Measurements from ENCODE around the gene TNS1.

DNA sequence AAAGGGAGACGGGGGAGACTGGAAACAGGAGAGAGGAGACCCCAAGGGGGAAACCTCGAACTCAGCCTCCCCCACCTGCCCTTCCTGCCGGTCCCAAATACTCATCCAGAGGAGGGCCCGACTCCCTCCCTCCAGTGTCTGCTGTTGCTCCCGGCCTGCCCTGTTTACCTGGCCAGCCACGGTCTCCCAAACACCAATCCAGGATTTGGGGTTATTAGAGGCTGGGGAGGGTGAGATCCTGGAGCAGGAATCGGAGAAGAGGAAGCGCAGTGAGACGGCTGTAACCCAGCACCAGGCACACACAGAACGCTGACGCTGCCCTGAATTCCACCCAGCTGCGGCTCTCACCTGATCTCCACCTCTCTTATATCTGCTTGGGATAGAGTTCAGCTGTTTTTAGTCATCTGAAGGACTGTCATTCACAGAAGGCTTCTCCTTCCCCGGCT, 213.0 kb downstream of the TNS1 start:
- TF ChIP-seq POLR2A (IDR thresholded peaks at IDR 0.05) = no peak
- TF ChIP-seq, protein P1, sequence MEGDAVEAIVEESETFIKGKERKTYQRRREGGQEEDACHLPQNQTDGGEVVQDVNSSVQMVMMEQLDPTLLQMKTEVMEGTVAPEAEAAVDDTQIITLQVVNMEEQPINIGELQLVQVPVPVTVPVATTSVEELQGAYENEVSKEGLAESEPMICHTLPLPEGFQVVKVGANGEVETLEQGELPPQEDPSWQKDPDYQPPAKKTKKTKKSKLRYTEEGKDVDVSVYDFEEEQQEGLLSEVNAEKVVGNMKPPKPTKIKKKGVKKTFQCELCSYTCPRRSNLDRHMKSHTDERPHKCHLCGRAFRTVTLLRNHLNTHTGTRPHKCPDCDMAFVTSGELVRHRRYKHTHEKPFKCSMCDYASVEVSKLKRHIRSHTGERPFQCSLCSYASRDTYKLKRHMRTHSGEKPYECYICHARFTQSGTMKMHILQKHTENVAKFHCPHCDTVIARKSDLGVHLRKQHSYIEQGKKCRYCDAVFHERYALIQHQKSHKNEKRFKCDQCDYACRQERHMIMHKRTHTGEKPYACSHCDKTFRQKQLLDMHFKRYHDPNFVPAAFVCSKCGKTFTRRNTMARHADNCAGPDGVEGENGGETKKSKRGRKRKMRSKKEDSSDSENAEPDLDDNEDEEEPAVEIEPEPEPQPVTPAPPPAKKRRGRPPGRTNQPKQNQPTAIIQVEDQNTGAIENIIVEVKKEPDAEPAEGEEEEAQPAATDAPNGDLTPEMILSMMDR (IDR thresholded peaks at IDR 0.05) = no peak

Data from lower leg skin (tissue), 3 donors.